Panc1 (cell line): ENCODE data around the gene ONECUT2.

Source experiments
- POLR2AphosphoS5 ChIP-seq: IDR thresholded peaks from 2 replicates; pipeline ENCODE4 v1.6.1; 2012; ENCODE audit warnings: mild to moderate bottlenecking, low read depth, low read length, moderate library complexity
- TF ChIP-seq, protein P1 (sequence below): fragments of 450-650 bp; IDR thresholded peaks from 2 replicates; pipeline ENCODE4 v1.5.1; 2017; ENCODE audit warnings: mild to moderate bottlenecking
- TF ChIP-seq, protein P2 (sequence below), 2 experiments: IDR thresholded peaks; 2 replicates each; pipeline ENCODE4 v1.6.1; 2011 to 2012; ENCODE audit warnings: low read depth in 2 of 2, control low read depth in 1 of 2, low read length in 1 of 2, mild to moderate bottlenecking in 1 of 2, moderate library complexity in 1 of 2; ENCODE audit not compliant: insufficient read depth in 1 of 2

DNA sequence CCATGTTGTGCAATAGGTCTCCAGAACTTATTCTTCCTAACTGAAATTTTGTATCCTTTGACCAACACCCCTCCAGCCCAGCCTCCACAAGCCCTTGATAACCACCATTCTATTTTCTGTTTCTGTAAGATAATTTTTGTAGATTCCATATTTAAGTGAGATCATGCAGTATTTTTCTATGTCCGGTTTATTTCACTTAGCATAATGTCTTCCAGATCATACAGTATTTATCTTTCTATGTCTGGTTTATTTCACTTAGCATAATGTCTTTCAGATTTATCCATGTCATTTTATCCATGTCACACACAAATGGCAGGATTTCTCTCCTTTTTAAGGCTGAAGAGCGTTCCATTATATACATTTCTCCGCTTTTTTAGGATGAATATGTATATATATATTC is 24.4 kb upstream of the ONECUT2 start:
- TF ChIP-seq, protein P1, sequence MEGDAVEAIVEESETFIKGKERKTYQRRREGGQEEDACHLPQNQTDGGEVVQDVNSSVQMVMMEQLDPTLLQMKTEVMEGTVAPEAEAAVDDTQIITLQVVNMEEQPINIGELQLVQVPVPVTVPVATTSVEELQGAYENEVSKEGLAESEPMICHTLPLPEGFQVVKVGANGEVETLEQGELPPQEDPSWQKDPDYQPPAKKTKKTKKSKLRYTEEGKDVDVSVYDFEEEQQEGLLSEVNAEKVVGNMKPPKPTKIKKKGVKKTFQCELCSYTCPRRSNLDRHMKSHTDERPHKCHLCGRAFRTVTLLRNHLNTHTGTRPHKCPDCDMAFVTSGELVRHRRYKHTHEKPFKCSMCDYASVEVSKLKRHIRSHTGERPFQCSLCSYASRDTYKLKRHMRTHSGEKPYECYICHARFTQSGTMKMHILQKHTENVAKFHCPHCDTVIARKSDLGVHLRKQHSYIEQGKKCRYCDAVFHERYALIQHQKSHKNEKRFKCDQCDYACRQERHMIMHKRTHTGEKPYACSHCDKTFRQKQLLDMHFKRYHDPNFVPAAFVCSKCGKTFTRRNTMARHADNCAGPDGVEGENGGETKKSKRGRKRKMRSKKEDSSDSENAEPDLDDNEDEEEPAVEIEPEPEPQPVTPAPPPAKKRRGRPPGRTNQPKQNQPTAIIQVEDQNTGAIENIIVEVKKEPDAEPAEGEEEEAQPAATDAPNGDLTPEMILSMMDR = no peak
- no peak for TF ChIP-seq POLR2AphosphoS5
- TF ChIP-seq, protein P2, sequence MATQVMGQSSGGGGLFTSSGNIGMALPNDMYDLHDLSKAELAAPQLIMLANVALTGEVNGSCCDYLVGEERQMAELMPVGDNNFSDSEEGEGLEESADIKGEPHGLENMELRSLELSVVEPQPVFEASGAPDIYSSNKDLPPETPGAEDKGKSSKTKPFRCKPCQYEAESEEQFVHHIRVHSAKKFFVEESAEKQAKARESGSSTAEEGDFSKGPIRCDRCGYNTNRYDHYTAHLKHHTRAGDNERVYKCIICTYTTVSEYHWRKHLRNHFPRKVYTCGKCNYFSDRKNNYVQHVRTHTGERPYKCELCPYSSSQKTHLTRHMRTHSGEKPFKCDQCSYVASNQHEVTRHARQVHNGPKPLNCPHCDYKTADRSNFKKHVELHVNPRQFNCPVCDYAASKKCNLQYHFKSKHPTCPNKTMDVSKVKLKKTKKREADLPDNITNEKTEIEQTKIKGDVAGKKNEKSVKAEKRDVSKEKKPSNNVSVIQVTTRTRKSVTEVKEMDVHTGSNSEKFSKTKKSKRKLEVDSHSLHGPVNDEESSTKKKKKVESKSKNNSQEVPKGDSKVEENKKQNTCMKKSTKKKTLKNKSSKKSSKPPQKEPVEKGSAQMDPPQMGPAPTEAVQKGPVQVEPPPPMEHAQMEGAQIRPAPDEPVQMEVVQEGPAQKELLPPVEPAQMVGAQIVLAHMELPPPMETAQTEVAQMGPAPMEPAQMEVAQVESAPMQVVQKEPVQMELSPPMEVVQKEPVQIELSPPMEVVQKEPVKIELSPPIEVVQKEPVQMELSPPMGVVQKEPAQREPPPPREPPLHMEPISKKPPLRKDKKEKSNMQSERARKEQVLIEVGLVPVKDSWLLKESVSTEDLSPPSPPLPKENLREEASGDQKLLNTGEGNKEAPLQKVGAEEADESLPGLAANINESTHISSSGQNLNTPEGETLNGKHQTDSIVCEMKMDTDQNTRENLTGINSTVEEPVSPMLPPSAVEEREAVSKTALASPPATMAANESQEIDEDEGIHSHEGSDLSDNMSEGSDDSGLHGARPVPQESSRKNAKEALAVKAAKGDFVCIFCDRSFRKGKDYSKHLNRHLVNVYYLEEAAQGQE (IDR thresholded peaks at IDR 0.05; ENCODE audit: insufficient read depth in 1 of 2, low read depth in 2 of 2, low read length in 1 of 2) = no peak
